ENCODE results near the gene TCF7L2. TPM values are rescaled to one million over a fixed set of nuclear protein-coding genes. Genes with fewer than 3 reads are reported as not detected.

TCF7L2 gene
- total and polyA plus RNA-seq, 9 of the 15 experiments (the other 6 are each of a cell fraction or from before 2014, with no cell fraction given), result 0.32 to 2.8 (median 0.92) TPM

DNA sequence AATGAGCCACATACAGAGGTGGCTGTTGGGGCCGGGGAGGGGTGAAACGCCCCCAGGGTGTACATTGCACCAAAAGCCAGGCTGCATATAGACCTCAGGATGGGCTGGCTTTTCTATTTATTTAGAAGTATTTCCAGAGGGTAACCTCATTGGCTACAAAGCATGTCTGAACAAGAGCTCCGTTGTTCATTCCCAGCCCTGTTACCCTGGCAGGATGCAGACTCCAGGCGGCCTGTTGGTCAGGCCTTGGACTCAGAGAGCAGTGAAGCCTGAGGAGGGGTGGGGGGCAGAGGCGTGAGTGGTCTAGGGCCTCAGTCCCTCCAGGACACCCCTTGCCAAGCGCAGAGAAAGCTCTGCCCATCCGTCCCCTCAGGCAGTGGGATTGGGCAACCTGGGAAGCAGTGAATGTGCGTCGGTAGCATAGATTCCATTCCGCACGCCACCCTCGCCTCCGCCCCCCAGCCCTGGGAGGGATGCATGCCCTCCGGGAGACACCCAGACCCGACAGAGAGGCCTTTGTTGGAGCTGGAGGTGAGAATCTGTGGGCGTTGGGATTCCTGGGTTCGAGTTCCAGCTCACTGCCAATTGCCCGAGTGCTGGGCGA, 41.9 kb downstream of the TCF7L2 start:
- Histone ChIP-seq H3K36me3 (ENCODE audit: control insufficient read depth, insufficient read depth, low read length) (no peaks in the 10 kb centered on the region), H3K27me3 (ENCODE audit: control insufficient read depth in 2 of 2, insufficient read depth in 2 of 2, low read length in 2 of 2) (peaks cover 0 to 6% of the 10 kb centered on the region in 2 experiments; a peak in 2 of 5 replicates), H2AFZ (ENCODE audit: low read depth, low read length) (no peak overlapping the region), H3K9ac (ENCODE audit: insufficient read depth in 1 of 2, low read depth in 2 of 2, low read length in 2 of 2) (no peak overlapping the region), H3K9me1 (ENCODE audit: control insufficient read depth, insufficient read depth, low read length) (no peaks in the 10 kb centered on the region), H3K4me2 (ENCODE audit: insufficient read depth, low read length) (no peak overlapping the region), H4K20me1 (replicated peaks; ENCODE audit: control insufficient read depth, insufficient read depth, low read length) (no peaks in the 10 kb centered on the region), H3K79me2 (ENCODE audit: control insufficient read depth, insufficient read depth, low read length) (no peaks in the 10 kb centered on the region), H3K4me1 (replicated peaks in 1 of 2; ENCODE audit: control insufficient read depth in 2 of 2, insufficient read depth in 2 of 2, low read length in 2 of 2) (no peaks in the 10 kb centered on the region; a peak in 1 of 5 replicates), H3K9me3 (replicated peaks; ENCODE audit: control insufficient read depth, insufficient read depth, low read depth, low read length) (no peaks in the 10 kb centered on the region), H3K4me3 (no peak overlapping the region), H3K27ac (ENCODE audit: extremely low read depth, low read depth, low read length) (no peak overlapping the region)
- ATAC-seq, result no peak
- intact Hi-C loops (cut with micrococcal nuclease) (no loop called here), in situ Hi-C loops (cut with MboI) (no loop called here)
- CTCF ChIA-PET (ENCODE audit: low intra/inter-chr PET ratio), result no interaction called here
- FAIRE-seq, result no peak
- 26% methylated on average over 16 of the region's 19 CpGs for WGBS (ENCODE audit: insufficient coverage, low coverage, missing lambda C conversion rate)
- POLR2A ChIA-PET, result interaction anchor here (0.7 kb wide), 1 partner anchor 348 kb away, joined by 3 read pairs; no protein-coding TSS in a partner anchor
- no TSS peak for BruUV-seq (replicated peaks)
- DNase-seq (ENCODE audit: extremely low read depth in 1 of 4, low spot score in 3 of 4), result no peak
- no peak for TF ChIP-seq ZNF444 (CRISPR knock-in tag; IDR thresholded peaks at IDR 0.05)
- TF ChIP-seq, protein P1, sequence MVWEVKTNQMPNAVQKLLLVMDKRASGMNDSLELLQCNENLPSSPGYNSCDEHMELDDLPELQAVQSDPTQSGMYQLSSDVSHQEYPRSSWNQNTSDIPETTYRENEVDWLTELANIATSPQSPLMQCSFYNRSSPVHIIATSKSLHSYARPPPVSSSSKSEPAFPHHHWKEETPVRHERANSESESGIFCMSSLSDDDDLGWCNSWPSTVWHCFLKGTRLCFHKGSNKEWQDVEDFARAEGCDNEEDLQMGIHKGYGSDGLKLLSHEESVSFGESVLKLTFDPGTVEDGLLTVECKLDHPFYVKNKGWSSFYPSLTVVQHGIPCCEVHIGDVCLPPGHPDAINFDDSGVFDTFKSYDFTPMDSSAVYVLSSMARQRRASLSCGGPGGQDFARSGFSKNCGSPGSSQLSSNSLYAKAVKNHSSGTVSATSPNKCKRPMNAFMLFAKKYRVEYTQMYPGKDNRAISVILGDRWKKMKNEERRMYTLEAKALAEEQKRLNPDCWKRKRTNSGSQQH (CRISPR knock-in tag; IDR thresholded peaks at IDR 0.05), result no peak
- no peak for TF ChIP-seq ASH1L (IDR thresholded peaks at IDR 0.05; ENCODE audit: borderline replicate concordance, low read depth, partially characterized antibody)
- TF ChIP-seq, protein P2, sequence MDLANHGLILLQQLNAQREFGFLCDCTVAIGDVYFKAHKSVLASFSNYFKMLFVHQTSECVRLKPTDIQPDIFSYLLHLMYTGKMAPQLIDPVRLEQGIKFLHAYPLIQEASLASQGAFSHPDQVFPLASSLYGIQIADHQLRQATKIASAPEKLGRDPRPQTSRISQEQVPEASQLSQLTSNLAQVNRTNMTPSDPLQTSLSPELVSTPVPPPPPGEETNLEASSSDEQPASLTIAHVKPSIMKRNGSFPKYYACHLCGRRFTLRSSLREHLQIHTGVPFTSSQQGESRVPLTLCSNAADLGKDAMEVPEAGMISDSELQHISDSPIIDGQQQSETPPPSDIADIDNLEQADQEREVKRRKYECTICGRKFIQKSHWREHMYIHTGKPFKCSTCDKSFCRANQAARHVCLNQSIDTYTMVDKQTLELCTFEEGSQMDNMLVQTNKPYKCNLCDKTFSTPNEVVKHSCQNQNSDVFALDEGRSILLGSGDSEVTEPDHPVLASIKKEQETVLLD (IDR thresholded peaks at IDR 0.05), result no peak
- TF ChIP-seq HCFC1 (IDR thresholded peaks at IDR 0.05; ENCODE audit: low read depth, low read length), result no peak
- no peak for TF ChIP-seq ELF1 (tag; IDR thresholded peaks at IDR 0.05)
- TF ChIP-seq E2F3 (CRISPR knock-in tag; IDR thresholded peaks at IDR 0.05), result no peak
